Epithelial cell of esophagus (primary cell): Measurements from ENCODE around the gene FRMPD3.

ENCODE experiments used
- DNase-seq: peaks from one replicate; pipeline ENCODE4 v3.0.0; 2010; ENCODE audit warnings: low read depth
- H3K4me3 ChIP-seq: 2 replicates; pipeline ENCODE4 v1.5.1; 2011; ENCODE audit warnings: mild to moderate bottlenecking, low read length, control low read depth
- TF ChIP-seq, protein P1 (sequence below): IDR thresholded peaks from 2 replicates; pipeline ENCODE4 v1.5.1; 2011; ENCODE audit warnings: low read depth, mild to moderate bottlenecking, low read length, control low read depth, inconsistent platforms; ENCODE audit not compliant: insufficient read depth; ENCODE audit errors: missing control alignments

The FRMPD3 gene

DNA sequence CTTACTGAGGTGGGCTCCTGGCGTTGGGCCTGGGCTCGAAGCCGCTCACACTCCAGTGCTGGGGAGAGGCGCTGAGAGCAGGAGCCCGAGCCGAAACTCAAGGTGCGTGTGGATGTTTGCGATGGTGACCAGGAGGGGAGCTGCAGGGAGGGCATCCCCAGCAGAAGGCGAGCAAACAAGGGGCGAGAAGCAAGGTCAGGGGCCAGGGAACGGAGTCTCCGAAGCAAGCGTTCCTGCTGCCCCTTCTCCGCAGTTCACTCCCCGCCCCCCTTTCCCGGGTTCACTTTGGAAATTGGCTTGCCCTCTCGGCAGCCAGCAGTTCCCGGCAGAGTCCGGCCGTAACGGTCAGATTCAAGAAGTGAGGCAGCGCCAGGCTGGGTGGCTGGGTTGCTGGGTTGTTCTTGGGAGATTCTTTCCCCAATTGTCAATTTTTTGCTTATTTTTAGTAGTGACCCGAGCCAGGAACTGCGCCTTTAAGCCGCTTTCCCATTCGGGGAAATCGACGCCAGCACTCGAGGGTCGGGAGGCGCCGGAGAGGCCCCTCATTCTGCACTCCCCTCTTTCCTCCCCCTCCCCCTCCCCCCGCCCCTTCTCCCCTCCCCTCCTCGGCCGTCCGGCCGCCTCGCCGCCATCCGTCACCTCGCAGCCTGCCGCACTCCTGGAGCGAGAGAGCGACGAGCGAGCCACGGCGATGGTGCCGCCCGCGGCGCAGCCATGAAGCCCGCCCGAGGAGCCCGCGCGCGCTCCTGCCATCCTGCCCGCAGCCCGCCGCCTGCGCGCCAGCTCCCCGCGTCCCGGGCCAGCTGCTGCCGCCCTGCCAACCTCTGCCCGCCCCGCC lies at the start of gene FRMPD3:
Gene FRMPD3, plus strand, starts transcription at position 655 of the 838 bp plus-strand sequence. CDS start 76,937 bp downstream, outside the sequence.
- DNase-seq, result peak; percentile 1
- no peak within 1 kb of the TSS for H3K4me3 ChIP-seq
- TF ChIP-seq, protein P1, sequence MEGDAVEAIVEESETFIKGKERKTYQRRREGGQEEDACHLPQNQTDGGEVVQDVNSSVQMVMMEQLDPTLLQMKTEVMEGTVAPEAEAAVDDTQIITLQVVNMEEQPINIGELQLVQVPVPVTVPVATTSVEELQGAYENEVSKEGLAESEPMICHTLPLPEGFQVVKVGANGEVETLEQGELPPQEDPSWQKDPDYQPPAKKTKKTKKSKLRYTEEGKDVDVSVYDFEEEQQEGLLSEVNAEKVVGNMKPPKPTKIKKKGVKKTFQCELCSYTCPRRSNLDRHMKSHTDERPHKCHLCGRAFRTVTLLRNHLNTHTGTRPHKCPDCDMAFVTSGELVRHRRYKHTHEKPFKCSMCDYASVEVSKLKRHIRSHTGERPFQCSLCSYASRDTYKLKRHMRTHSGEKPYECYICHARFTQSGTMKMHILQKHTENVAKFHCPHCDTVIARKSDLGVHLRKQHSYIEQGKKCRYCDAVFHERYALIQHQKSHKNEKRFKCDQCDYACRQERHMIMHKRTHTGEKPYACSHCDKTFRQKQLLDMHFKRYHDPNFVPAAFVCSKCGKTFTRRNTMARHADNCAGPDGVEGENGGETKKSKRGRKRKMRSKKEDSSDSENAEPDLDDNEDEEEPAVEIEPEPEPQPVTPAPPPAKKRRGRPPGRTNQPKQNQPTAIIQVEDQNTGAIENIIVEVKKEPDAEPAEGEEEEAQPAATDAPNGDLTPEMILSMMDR, result no peak

DNA sequence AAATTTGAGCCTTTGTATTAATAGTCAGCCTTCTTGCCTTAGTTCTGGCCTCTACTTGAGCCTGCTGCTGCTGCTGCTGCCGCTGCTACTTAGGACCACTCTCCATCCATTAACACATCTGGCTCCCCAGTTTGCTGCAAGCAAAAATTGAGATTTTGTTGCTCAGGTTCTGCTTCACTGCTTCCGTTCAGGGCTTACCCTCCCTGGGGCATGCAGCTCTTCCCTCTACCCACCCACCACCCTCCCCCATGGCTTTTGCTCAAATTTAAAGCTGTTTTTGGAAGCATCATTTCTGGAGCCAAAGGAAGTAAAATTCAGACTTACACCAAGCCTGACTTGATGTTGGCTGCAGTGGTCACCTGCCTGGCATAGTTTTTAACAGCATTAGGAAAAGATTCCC lies 28.9 kb upstream of the FRMPD3 start:
- H3K4me3 ChIP-seq, result no peak overlapping the region
- TF ChIP-seq, protein P1, result no peak
- DNase-seq, result no peak

DNA sequence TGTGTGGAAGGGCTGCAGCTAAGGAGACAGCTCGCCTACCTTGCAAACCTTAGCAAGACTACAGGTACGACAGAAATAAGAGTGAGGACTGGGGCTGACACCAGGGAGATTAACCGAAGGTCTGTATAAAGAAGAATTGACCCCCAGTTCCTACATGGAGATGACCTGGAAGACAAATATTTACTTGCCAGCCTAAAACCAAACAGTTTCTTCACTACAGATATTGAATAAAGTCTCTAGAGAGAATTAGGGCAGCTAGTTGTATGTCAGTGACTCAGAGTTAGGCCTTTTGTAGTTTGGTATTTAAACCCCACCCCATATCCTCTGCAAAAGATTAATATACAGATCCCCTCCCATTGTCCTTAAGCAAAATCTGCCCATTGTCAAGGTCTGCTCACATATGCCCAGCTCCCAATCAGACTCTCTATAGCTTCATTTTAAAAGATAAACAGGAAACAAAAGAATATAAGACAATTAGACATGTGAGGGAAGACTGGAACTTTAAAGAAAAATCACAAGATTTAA lies 28.1 kb upstream of the FRMPD3 start:
- TF ChIP-seq, protein P1, result no peak
- no peak for DNase-seq
- no peak overlapping the region for H3K4me3 ChIP-seq

DNA sequence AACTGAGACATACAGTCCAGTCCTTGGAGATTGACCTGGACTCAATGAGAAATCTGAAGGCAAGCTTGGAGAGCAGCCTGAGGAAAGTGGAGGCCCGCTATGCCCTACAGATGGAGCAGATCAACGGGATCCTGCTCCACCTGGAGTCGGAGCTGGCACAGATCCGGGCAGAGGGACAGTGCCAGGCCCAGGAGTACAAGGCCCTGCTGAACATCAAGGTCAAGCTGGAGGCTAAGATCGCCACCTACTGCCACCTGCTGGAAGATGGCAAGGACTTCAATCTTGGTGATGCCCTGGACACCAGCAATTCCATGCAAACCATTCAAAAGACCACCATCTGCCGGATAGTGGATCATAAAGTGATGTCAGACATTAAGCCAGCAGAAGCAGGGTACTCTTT lies 20.4 kb upstream of the FRMPD3 start:
- DNase-seq, result peak; percentile 35
- TF ChIP-seq, protein P1, result peak; percentile 47
- no peak overlapping the region for H3K4me3 ChIP-seq

DNA sequence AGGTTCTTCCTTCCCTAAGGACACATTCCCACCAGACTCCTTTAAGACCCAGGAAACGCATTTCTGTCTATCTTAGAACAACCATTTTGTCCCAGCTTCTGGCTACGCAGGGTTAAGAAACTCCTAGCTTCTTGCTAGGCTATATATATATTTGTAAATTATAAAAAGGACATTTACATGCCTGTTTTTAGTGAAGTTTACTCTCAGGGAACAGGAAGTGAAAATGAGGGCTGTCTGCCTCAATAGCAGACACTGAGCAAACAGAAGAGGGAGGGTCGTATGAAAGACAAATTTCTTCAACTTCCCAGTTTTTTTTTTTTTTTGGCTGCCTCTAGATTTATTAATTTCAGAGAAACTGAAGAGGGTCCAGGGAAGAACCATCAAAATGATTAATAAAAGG lies 9.3 kb upstream of the FRMPD3 start:
- no peak overlapping the region for H3K4me3 ChIP-seq
- TF ChIP-seq, protein P1, result no peak
- DNase-seq, result no peak

DNA sequence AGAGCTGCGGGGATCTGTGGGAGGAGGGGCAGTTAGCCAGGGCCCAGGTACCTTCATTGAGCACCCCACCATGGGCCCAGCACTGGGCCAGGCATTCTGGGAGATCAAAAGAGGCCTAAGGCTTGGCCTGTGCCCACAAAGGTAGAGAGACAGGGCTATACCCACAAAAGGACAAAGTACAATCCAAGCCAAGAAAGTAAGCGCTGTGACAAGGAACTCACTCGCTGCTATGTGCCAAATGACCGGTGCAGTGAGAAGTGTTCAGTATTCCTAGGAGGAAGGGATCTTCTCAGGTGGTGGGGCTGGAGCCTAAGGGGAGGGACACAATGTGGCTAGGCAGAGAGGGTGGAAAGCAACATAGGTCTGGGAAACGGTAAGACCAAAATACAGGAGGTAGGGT lies 8.8 kb upstream of the FRMPD3 start:
- H3K4me3 ChIP-seq, result no peak overlapping the region
- DNase-seq, result no peak
- TF ChIP-seq, protein P1, result no peak

DNA sequence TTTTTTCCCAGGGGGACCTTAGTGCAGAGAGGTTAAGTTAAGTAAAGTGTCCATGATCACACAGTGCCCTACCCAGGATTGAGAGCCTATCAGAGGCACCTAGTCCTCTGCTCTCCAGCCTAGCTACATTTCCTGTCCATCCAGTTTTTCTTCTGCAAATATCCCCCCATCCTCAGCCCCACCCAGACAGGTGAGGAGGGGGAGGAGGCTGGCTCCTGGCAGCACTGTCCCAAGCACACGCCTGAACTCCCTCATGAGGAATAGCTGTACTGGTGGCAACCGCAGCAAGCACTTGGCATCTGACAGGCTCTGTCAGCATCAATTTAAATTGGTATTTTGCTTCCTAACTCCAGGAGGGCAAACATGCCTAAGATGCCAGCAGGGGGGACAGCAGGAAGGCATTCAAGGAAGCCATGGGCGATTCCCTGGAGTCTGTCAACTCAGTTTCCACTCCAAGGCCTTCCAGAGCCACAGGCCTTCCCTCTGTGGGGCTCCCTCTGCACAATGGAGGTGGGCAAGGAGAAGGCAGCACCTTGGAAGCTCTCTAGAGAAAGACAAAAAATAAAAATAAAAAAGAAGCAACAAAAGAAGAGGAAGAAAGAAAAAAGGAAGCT lies 6.4 kb upstream of the FRMPD3 start:
- H3K4me3 ChIP-seq, result no peak overlapping the region
- DNase-seq, result peak; percentile 21
- TF ChIP-seq, protein P1, result no peak
